GM23338 (cell line): ENCODE results near the gene ARHGEF37. TPM values are rescaled to one million over a fixed set of nuclear protein-coding genes. Genes with fewer than 3 reads are reported as not detected.

Experiments used
- CREB1 ChIP-seq: fragments of 250-450 bp; sonication (Bioruptor Pico); IDR thresholded peaks from 2 replicates; pipeline ENCODE4 v1.5.0; 2020; ENCODE audit warnings: low read depth, mild to moderate bottlenecking, moderate library complexity
- EZH2 ChIP-seq: fragments of 200-600 bp; sonication (generic); IDR thresholded peaks from one replicate; pipeline ENCODE4 v1.8.0; 2017; ENCODE audit warnings: antibody characterized with exemption, mild to moderate bottlenecking, low read depth; ENCODE audit not compliant: unreplicated experiment
- EZH2phosphoT487 ChIP-seq: fragments of 200-600 bp; sonication (generic); IDR thresholded peaks from one replicate; pipeline ENCODE4 v1.8.1; 2018; ENCODE audit warnings: antibody characterized with exemption; ENCODE audit not compliant: unreplicated experiment
- NANOG ChIP-seq: IDR thresholded peaks from 2 replicates; pipeline ENCODE4 v1.6.1; 2016; ENCODE audit warnings: antibody characterized with exemption, borderline replicate concordance
- ZNF114 ChIP-seq: fragments of 250-450 bp; sonication (Bioruptor Pico); IDR thresholded peaks from 2 replicates; pipeline ENCODE4 v1.5.0; 2020; ENCODE audit warnings: mild to moderate bottlenecking, moderate library complexity
- polyA plus RNA-seq: library from polyadenylated mRNA; unstranded; fragments of >200 nt; fragmentation: Nextera tagmentation; extraction: Ambion mirVana; gene quantifications from 2 replicates; pipeline ENCODE4 v1.2.1, GENCODE V29; 2016
- total RNA-seq: library from RNA; depleted of rRNA; stranded (reverse); fragments of >200 nt; shearing (Covaris generic); gene quantifications from 2 replicates; pipeline ENCODE4 v1.2.3, GENCODE V29; 2014
- TF ChIP-seq, protein P1 (sequence below): fragments of 250-450 bp; sonication (Bioruptor Pico); IDR thresholded peaks from 2 replicates; pipeline ENCODE4 v1.5.0; 2020; ENCODE audit warnings: mild to moderate bottlenecking, moderate library complexity
- TF ChIP-seq, protein P2 (sequence below): IDR thresholded peaks from one replicate; pipeline ENCODE4 v1.6.1; 2018; ENCODE audit warnings: antibody characterized with exemption; ENCODE audit not compliant: unreplicated experiment

ARHGEF37 gene
- total and polyA plus RNA-seq, 2 experiments from 2014 or later, result 0.14 to 0.79 TPM

DNA sequence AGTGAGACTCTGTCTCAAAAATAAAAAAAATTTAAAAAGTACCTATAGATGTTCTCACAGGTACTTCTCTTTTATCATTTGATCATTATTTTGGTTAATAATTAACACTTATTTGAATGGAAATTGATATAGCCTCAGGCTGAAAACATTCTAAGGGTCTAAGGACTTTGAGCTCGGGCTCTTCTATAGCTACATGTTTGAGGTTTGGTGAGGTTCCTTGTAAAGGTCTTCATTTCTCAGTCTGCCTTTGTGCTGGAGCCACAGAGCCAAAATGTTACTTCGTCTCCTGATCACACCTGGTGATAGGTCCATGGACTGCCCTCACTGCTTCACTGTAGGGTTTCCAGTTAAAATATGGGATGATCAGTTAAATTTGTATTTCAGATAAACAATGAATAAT is 22.6 kb downstream of the ARHGEF37 start (continued):
- TF ChIP-seq, protein P1, sequence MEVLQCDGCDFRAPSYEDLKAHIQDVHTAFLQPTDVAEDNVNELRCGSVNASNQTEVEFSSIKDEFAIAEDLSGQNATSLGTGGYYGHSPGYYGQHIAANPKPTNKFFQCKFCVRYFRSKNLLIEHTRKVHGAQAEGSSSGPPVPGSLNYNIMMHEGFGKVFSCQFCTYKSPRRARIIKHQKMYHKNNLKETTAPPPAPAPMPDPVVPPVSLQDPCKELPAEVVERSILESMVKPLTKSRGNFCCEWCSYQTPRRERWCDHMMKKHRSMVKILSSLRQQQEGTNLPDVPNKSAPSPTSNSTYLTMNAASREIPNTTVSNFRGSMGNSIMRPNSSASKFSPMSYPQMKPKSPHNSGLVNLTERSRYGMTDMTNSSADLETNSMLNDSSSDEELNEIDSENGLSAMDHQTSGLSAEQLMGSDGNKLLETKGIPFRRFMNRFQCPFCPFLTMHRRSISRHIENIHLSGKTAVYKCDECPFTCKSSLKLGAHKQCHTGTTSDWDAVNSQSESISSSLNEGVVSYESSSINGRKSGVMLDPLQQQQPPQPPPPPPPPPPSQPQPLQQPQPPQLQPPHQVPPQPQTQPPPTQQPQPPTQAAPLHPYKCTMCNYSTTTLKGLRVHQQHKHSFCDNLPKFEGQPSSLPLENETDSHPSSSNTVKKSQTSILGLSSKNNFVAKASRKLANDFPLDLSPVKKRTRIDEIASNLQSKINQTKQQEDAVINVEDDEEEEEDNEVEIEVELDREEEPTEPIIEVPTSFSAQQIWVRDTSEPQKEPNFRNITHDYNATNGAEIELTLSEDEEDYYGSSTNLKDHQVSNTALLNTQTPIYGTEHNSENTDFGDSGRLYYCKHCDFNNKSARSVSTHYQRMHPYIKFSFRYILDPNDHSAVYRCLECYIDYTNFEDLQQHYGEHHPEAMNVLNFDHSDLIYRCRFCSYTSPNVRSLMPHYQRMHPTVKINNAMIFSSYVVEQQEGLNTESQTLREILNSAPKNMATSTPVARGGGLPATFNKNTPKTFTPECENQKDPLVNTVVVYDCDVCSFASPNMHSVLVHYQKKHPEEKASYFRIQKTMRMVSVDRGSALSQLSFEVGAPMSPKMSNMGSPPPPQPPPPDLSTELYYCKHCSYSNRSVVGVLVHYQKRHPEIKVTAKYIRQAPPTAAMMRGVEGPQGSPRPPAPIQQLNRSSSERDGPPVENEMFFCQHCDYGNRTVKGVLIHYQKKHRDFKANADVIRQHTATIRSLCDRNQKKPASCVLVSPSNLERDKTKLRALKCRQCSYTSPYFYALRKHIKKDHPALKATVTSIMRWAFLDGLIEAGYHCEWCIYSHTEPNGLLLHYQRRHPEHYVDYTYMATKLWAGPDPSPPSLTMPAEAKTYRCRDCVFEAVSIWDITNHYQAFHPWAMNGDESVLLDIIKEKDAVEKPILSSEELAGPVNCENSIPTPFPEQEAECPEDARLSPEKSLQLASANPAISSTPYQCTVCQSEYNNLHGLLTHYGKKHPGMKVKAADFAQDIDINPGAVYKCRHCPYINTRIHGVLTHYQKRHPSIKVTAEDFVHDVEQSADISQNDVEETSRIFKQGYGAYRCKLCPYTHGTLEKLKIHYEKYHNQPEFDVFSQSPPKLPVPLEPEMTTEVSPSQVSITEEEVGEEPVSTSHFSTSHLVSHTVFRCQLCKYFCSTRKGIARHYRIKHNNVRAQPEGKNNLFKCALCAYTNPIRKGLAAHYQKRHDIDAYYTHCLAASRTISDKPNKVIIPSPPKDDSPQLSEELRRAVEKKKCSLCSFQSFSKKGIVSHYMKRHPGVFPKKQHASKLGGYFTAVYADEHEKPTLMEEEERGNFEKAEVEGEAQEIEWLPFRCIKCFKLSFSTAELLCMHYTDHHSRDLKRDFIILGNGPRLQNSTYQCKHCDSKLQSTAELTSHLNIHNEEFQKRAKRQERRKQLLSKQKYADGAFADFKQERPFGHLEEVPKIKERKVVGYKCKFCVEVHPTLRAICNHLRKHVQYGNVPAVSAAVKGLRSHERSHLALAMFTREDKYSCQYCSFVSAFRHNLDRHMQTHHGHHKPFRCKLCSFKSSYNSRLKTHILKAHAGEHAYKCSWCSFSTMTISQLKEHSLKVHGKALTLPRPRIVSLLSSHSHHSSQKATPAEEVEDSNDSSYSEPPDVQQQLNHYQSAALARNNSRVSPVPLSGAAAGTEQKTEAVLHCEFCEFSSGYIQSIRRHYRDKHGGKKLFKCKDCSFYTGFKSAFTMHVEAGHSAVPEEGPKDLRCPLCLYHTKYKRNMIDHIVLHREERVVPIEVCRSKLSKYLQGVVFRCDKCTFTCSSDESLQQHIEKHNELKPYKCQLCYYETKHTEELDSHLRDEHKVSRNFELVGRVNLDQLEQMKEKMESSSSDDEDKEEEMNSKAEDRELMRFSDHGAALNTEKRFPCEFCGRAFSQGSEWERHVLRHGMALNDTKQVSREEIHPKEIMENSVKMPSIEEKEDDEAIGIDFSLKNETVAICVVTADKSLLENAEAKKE (CRISPR knock-in tag), result no peak
- TF ChIP-seq NANOG (no peak), EZH2phosphoT487 (no peak), ZNF114 (CRISPR knock-in tag) (no peak), CREB1 (CRISPR knock-in tag) (no peak), EZH2 (no peak)
- TF ChIP-seq, protein P2, sequence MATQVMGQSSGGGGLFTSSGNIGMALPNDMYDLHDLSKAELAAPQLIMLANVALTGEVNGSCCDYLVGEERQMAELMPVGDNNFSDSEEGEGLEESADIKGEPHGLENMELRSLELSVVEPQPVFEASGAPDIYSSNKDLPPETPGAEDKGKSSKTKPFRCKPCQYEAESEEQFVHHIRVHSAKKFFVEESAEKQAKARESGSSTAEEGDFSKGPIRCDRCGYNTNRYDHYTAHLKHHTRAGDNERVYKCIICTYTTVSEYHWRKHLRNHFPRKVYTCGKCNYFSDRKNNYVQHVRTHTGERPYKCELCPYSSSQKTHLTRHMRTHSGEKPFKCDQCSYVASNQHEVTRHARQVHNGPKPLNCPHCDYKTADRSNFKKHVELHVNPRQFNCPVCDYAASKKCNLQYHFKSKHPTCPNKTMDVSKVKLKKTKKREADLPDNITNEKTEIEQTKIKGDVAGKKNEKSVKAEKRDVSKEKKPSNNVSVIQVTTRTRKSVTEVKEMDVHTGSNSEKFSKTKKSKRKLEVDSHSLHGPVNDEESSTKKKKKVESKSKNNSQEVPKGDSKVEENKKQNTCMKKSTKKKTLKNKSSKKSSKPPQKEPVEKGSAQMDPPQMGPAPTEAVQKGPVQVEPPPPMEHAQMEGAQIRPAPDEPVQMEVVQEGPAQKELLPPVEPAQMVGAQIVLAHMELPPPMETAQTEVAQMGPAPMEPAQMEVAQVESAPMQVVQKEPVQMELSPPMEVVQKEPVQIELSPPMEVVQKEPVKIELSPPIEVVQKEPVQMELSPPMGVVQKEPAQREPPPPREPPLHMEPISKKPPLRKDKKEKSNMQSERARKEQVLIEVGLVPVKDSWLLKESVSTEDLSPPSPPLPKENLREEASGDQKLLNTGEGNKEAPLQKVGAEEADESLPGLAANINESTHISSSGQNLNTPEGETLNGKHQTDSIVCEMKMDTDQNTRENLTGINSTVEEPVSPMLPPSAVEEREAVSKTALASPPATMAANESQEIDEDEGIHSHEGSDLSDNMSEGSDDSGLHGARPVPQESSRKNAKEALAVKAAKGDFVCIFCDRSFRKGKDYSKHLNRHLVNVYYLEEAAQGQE, result no peak
